Measurements from ENCODE around the gene SLC6A17. TPM values are rescaled to one million over a fixed set of nuclear protein-coding genes. Genes with fewer than 3 reads are reported as not detected.

Gene SLC6A17
- total RNA-seq, 2 experiments from 2014 or later: 0.05 to 0.18 TPM

- Mint-ChIP-seq H3K27me3 (peaks cover 8% of the 10 kb centered on the region), H3K9me3 (no peaks in the 10 kb centered on the region), H3K27ac (no peak overlapping the region), H3K4me1 (ENCODE audit: low read depth) (no peaks in the 10 kb centered on the region), H3K36me3 (ENCODE audit: low read depth) (no peaks in the 10 kb centered on the region), H3K4me3 (no peak overlapping the region)
- POLR2A ChIA-PET: no interaction called here
- DNase-seq: no peak
- ATAC-seq: no peak
- intact Hi-C loops (cut with micrococcal nuclease): no loop called here
- CTCF ChIA-PET: interaction anchor here (0.7 to 2.5 kb wide), 2 partner anchors 23 to 120 kb away, joined by 3 to 7 read pairs; no protein-coding TSS in a partner anchor
- no peak for TF ChIP-seq CTCF (IDR thresholded peaks at IDR 0.05)
Measured at GRCh38 chr1:110173466-110174105, 23.3 kb downstream of the SLC6A17 start.

- ATAC-seq (no peak), DNase-seq (no peak)
- H3K27me3 Mint-ChIP-seq: peaks cover 8% of the 10 kb centered on the region
- POLR2A ChIA-PET: interaction anchor here (0.8 kb wide), 1 partner anchor 13 kb away, joined by 3 read pairs; no protein-coding TSS in a partner anchor
- intact Hi-C loops (cut with micrococcal nuclease): no loop called here
- no peak overlapping the region for H3K4me3 Mint-ChIP-seq
- no peak for TF ChIP-seq CTCF (IDR thresholded peaks at IDR 0.05)
- H3K9me3 Mint-ChIP-seq: no peaks in the 10 kb centered on the region
- CTCF ChIA-PET: interaction anchor here (1.0 to 2.5 kb wide), 4 partner anchors 22 to 321 kb away, joined by 5 to 7 read pairs (median 6); no protein-coding TSS in a partner anchor
- H3K27ac Mint-ChIP-seq: no peak overlapping the region
- H3K4me1 Mint-ChIP-seq (ENCODE audit: low read depth): no peaks in the 10 kb centered on the region
- H3K36me3 Mint-ChIP-seq (ENCODE audit: low read depth): no peaks in the 10 kb centered on the region
Measured at GRCh38 chr1:110174961-110175360, 24.7 kb downstream of the SLC6A17 start.

- H3K4me1 Mint-ChIP-seq (ENCODE audit: low read depth): no peaks in the 10 kb centered on the region
- no peaks in the 10 kb centered on the region for H3K36me3 Mint-ChIP-seq (ENCODE audit: low read depth)
- no peak for TF ChIP-seq CTCF (IDR thresholded peaks at IDR 0.05)
- ATAC-seq (no peak), DNase-seq (no peak)
- no peaks in the 10 kb centered on the region for H3K9me3 Mint-ChIP-seq
- peaks cover 8% of the 10 kb centered on the region for H3K27me3 Mint-ChIP-seq
- no peak overlapping the region for H3K27ac Mint-ChIP-seq
- POLR2A ChIA-PET: interaction anchor here (0.6 to 0.8 kb wide), 2 partner anchors 25 to 1275 kb away, joined by 3 read pairs; no protein-coding TSS in a partner anchor
- intact Hi-C loops (cut with micrococcal nuclease): no loop called here
- CTCF ChIA-PET: interaction anchor here (0.7 to 2.4 kb wide), 5 partner anchors 10 to 320 kb away, joined by 3 to 6 read pairs (median 4); no protein-coding TSS in a partner anchor
- no peak overlapping the region for H3K4me3 Mint-ChIP-seq
Measured at GRCh38 chr1:110176299-110176956, 26.1 kb downstream of the SLC6A17 start.

- CTCF ChIA-PET: interaction anchor here (1.4 to 2.4 kb wide), 2 partner anchors 11 to 90 kb away, joined by 3 to 6 read pairs; no protein-coding TSS in a partner anchor
- no peak for ATAC-seq
Measured at GRCh38 chr1:110177775-110178174, 27.5 kb downstream of the SLC6A17 start.

More at GRCh38 chr1:110177775-110178174, 27.5 kb downstream of the SLC6A17 start:
- Mint-ChIP-seq H3K4me3 (no peak overlapping the region), H3K9me3 (no peaks in the 10 kb centered on the region), H3K4me1 (ENCODE audit: low read depth) (no peaks in the 10 kb centered on the region), H3K36me3 (ENCODE audit: low read depth) (no peaks in the 10 kb centered on the region), H3K27me3 (peaks cover 6% of the 10 kb centered on the region), H3K27ac (no peak overlapping the region)
- intact Hi-C loops (cut with micrococcal nuclease): no loop called here
- POLR2A ChIA-PET: no interaction called here
- TF ChIP-seq CTCF (IDR thresholded peaks at IDR 0.05): no peak
- DNase-seq: no peak

Data from activated CD8-positive, alpha-beta T cell treated with anti-CD3 and anti-CD28 coated beads for 36 hours (primary cell).